Activated T-cell treated with anti-CD3 and anti-CD28 coated beads, Interleukin-2, amount 50 U/mL, for 4 hours (primary cell): Measurements from ENCODE around the gene KREMEN1. TPM values are rescaled to one million over a fixed set of nuclear protein-coding genes. Genes with fewer than 3 reads are reported as not detected.
A peak's percentile ranks its signal among the peaks of the same experiment; 100 is the strongest.
"Not testable (repeated sequence)": the region's sequence is repeated elsewhere in the genome, so short reads cannot be mapped to it uniquely, and the experiment has no call there.

ENCODE experiments used
- ATAC-seq, 2 donors: fragments of 200-7000 bp; cut with Tn5 transposase; one replicate each; pipeline ENCODE4 v1.10.0; 2021
- DNase-seq: peaks from one replicate; pipeline ENCODE4 v3.0.0-alpha.2; 2020
- H3K27me3 Mint-ChIP-seq: one replicate; pipeline ENCODE4 v1.8.0; 2021; ENCODE audit warnings: low read depth, mixed read lengths
- H3K36me3 Mint-ChIP-seq: one replicate; pipeline ENCODE4 v1.8.0; 2022; ENCODE audit warnings: mixed read lengths; ENCODE audit not compliant: insufficient read depth
- H3K4me1 Mint-ChIP-seq: one replicate; pipeline ENCODE4 v1.8.0; 2021; ENCODE audit warnings: low read depth, mixed read lengths
- H3K4me3 Mint-ChIP-seq: one replicate; pipeline ENCODE4 v1.8.0; 2021; ENCODE audit warnings: mild to moderate bottlenecking, moderate library complexity, mixed read lengths
- H3K9me3 Mint-ChIP-seq: one replicate; pipeline ENCODE4 v1.8.0; 2021; ENCODE audit warnings: mixed read lengths
- total RNA-seq, 3 donors: library from RNA; stranded (reverse); gene quantifications; one replicate each; pipeline ENCODE4 v1.2.1, GENCODE V29; 2021

The KREMEN1 gene
- total RNA-seq, result under 1 TPM; 0.03 to 0.33 (median 0.03) TPM

- peaks cover 59% of the 10 kb centered on the region for H3K27me3 Mint-ChIP-seq
- peaks cover 2% of the 10 kb centered on the region for H3K36me3 Mint-ChIP-seq
- H3K9me3 Mint-ChIP-seq, result no peaks in the 10 kb centered on the region
- peak within 1 kb of the TSS; percentile 69 for H3K4me3 Mint-ChIP-seq
- peaks cover 22% of the 10 kb centered on the region for H3K4me1 Mint-ChIP-seq
- ATAC-seq, result peak in 1 of 2 donors; percentile 7
- DNase-seq, result no peak
These were observed at the start of gene KREMEN1 for GRCh38 chr22:29072979-29073617. KREMEN1 (plus strand) TSS chr22:29073035; CDS start chr22:29073131, 96 bp downstream.

DNA sequence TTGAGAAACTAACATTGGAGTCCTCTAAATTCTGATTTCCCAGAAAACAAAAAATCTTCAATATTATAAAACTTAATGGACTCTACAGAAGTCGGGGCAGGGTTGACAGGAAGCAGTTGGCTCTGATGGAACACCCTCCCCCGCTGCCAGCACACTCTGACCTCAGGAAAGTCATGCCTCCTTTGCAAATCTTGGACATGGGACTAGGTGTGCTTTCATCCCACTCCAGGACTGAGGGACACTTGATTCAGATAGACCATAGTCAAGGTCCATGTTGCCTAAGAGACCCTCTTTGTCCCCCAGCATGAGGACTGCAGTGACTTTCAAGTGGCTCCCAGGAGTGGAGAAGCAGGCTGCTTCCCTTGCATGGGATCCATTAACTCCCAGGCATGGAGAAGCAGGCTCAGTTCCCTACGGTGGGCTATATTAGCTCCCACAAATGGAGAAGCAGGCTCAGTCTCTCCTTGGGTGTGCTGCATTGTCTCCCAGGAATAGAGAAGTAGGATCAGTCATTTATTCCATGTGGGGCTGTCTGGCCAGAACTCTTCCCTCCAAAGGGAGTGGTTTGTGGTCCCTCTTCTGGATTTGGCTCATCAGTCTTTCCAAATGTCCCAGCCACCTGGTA lies 49.6 kb upstream of the KREMEN1 start:
- Mint-ChIP-seq H3K9me3 (peaks cover 4% of the 10 kb centered on the region), H3K4me1 (no peaks in the 10 kb centered on the region), H3K36me3 (peaks cover 3% of the 10 kb centered on the region), H3K4me3 (no peak overlapping the region), H3K27me3 (peaks cover 15% of the 10 kb centered on the region)
- ATAC-seq (no peak), DNase-seq (no peak)

DNA sequence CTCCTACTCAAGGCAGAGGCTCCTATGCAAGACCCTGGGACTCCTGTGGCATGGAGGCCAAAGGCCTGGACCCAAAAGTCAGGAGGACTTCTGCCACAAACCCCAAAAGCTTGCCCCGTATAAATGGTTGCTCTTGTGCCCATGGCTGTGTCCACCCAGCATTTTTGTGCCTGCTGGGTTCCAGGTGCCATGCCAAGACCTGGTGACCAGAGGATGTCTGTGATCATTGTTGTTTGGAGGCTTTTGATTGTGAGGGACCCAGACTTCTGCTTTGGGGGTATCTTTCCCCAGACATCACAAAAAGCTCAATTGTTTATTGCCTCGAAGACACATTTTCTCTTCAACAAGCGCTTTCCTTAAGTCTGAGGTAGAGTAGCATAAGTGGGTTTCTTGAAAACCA lies 46.3 kb upstream of the KREMEN1 start:
- peaks cover 36% of the 10 kb centered on the region for H3K27me3 Mint-ChIP-seq
- ATAC-seq, result no peak
- no peak for DNase-seq
- peaks cover 14% of the 10 kb centered on the region for H3K4me1 Mint-ChIP-seq
- H3K9me3 Mint-ChIP-seq, result no peaks in the 10 kb centered on the region
- no peak overlapping the region for H3K4me3 Mint-ChIP-seq
- H3K36me3 Mint-ChIP-seq, result peaks cover 1% of the 10 kb centered on the region

DNA sequence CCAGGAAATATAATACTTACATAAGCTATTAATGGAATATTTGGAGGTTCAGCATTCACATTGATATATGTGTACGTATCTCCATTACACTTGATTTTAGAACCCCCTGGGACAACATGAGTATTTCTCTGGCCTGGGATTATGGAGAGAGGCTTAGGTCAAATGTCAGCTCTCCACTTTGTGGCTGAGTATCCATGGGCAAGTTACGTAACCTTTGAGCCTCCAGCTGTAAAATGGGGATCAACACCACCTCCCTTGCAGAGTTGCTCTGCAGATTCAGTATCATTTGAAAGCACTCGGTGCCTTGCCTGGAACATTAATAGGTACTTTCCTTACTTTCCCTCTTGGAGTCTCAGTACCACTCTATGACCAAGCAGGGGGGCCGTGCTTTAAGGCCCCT lies 44.4 kb upstream of the KREMEN1 start:
- Mint-ChIP-seq H3K27me3 (peaks cover 46% of the 10 kb centered on the region), H3K4me1 (peaks cover 14% of the 10 kb centered on the region), H3K9me3 (no peaks in the 10 kb centered on the region), H3K36me3 (peaks cover 1% of the 10 kb centered on the region), H3K4me3 (no peak overlapping the region)
- DNase-seq (no peak), ATAC-seq (no peak)

DNA sequence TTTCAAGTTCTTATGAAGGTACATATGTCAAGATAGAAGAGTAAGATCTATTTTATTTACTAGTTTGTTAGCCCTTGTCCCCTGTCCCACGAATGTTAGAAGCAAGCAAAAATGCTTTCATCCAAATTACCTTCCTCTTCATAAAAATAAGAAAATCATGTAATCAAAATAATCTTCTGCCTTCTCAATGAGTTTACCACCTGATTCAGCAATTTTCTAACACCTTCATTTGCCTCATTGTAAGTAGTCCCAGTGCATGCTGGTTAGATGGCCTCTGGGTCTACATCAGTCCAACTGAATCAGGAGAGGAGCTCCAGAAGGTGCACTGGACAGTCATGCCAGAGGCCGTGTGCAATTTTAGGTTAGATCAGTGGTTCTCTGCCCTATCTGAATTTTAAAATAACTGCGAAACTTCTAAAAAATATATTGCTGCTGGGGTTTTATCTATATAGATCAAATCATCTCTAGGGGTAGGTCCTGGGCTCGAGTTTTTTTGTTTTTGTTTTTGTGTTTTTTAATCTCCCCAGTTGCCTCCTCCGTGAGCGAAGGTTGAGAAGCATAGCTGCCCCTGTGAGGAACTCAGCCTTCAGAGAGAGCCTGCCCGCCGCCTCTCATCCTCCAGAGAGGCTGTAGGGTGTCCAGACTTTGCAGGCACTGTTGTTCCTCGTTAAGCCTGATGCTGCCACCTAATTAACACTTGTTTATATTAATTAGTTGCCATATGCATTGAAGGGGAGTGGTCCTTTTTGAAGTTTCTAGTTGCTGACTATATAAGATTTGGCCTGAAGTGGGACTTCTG lies 43.4 kb upstream of the KREMEN1 start:
- H3K36me3 Mint-ChIP-seq, result peaks cover 1% of the 10 kb centered on the region
- no peak overlapping the region for H3K4me3 Mint-ChIP-seq
- DNase-seq (no peak), ATAC-seq (no peak)
- peaks cover 47% of the 10 kb centered on the region for H3K27me3 Mint-ChIP-seq
- no peaks in the 10 kb centered on the region for H3K9me3 Mint-ChIP-seq
- H3K4me1 Mint-ChIP-seq, result peaks cover 14% of the 10 kb centered on the region

DNA sequence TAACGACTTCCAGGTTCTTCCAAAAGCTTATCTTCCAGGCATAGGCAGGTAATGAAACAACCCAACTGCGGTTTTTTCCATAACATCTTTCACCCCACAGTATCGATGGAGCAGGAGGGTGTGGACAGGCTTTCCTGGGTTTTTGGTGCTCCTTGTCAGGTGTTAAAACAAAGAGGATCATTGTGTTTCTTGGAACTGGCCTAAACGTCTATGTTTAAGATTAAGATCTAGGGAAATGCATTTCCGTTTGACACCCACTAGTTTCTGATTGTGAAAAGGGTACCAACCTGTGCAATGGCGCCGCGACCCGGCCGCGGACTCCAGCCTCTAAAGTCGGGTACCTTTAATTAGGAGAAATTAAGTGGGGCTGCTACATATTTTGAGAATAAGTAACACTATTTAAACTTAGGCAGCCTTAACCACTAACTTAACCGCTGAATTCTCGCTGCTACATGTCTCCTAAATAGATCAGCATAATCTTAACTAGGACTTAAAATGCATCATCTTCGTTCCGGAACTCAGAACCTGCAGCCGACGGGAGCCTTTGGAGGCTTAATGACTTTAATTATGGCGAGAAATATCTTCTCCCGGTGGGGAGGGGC lies 42.7 kb upstream of the KREMEN1 start:
- ATAC-seq (no peak), DNase-seq (no peak)
- no peaks in the 10 kb centered on the region for H3K9me3 Mint-ChIP-seq
- H3K4me1 Mint-ChIP-seq, result peaks cover 14% of the 10 kb centered on the region
- H3K36me3 Mint-ChIP-seq, result peaks cover 1% of the 10 kb centered on the region
- H3K27me3 Mint-ChIP-seq, result peaks cover 47% of the 10 kb centered on the region
- H3K4me3 Mint-ChIP-seq, result peak overlapping the region; percentile 15

GRCh38 chr22:29030618-29031226 lies 42.1 kb upstream of the KREMEN1 start:
- H3K4me1 Mint-ChIP-seq, result peaks cover 14% of the 10 kb centered on the region
- no peaks in the 10 kb centered on the region for H3K36me3 Mint-ChIP-seq
- H3K4me3 Mint-ChIP-seq, result peak overlapping the region; percentile 15
- ATAC-seq (peak; percentile 18 to 40), DNase-seq (no peak)
- peaks cover 43% of the 10 kb centered on the region for H3K27me3 Mint-ChIP-seq
- no peaks in the 10 kb centered on the region for H3K9me3 Mint-ChIP-seq

DNA sequence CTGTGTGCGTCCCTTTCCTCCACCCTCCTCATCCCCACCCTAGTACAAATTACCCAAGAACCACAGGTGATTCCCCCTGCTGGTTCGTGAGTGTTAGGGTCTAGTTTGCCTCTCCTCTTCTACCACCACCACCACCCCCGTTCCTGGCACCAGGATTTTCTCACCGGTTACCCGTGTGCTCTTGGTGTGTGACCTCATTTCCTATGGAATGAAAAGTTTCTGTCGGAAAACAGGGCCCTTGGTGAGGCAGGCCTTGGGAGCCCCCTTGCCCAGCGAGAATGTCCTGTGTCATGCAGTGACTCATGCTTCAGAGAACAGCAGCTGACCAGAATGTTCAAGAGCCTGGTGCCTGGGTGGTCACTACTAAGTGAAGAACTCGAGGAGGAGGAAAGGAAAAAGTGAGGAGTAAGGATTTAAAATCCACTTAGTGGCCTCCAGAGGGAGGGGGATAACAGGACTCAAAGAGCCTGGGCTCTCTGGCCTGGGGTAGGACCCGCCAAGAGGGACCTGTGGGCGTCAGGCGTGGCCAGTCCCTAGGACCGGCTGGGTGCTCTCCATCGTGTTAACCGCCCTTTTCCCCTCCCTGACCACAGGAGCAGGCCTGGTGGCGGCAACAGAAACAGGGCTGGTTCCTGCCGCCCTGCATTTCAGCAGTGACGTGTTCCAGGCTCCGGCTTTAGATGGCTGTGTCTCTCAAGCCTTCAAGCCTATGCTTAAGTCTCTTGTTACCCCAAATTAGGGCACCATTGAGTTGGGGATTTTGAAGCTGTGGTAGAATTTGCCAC lies 41.4 kb upstream of the KREMEN1 start:
- H3K4me3 Mint-ChIP-seq, result no peak overlapping the region
- no peaks in the 10 kb centered on the region for H3K36me3 Mint-ChIP-seq
- H3K27me3 Mint-ChIP-seq, result peaks cover 43% of the 10 kb centered on the region
- ATAC-seq (peak; percentile 37 to 43), DNase-seq (no peak)
- no peaks in the 10 kb centered on the region for H3K9me3 Mint-ChIP-seq
- peaks cover 14% of the 10 kb centered on the region for H3K4me1 Mint-ChIP-seq

GRCh38 chr22:29032014-29032475 lies 40.8 kb upstream of the KREMEN1 start:
- H3K9me3 Mint-ChIP-seq, result no peaks in the 10 kb centered on the region
- peaks cover 14% of the 10 kb centered on the region for H3K4me1 Mint-ChIP-seq
- DNase-seq (no peak), ATAC-seq (no peak)
- no peaks in the 10 kb centered on the region for H3K36me3 Mint-ChIP-seq
- H3K4me3 Mint-ChIP-seq, result no peak overlapping the region
- H3K27me3 Mint-ChIP-seq, result peaks cover 43% of the 10 kb centered on the region

DNA sequence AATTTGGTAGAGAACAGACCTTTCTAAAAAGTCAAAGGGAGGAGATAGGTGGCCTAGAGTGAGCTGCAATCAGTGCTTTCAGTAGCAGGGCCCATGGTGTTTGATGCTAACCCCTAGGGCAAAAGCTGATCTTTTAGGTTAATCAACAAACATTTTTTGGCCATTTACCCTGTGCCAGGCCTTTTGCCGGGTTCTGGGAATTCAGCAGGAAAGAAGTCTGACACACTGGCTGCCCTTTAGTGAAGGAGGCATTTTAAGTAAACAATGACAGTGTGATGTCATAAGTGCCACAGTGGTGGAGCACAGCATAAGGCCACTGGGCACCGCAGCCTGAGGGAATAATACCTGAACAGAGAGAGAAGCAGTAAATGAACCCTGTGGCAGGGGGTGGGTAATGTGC lies 40.3 kb upstream of the KREMEN1 start:
- Mint-ChIP-seq H3K9me3 (no peaks in the 10 kb centered on the region), H3K4me3 (no peak overlapping the region), H3K36me3 (no peaks in the 10 kb centered on the region), H3K27me3 (peaks cover 41% of the 10 kb centered on the region), H3K4me1 (peaks cover 14% of the 10 kb centered on the region)
- ATAC-seq (no peak), DNase-seq (no peak)

DNA sequence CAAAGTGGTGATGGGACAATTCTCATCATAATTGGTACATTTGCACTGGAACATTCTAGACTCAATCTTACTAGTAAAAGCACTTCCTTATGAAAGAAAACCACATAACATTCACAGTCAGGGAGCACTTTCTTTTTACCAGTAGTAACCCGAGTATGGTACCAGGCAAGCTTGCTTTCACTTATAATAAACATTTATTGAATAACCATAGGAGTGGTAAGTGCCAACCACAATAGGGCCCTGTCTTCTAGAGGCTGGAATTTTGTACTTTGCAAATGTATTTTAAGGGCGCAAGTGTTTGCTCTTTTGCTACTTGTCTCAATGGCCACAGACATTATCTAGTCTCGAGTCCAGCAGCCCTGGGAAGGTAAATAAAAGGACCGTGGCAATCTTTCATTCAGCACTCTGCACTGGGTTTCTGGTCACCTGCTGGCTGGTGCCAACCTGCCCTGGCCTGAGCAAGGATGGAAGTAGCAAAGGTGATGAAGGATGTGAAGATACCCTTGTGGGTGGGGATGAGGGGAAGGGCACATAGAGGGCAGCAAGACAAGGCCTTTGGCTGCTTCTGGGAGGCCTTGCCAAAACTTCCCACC lies 35.4 kb upstream of the KREMEN1 start:
- H3K27me3 Mint-ChIP-seq, result peaks cover 7% of the 10 kb centered on the region
- no peak overlapping the region for H3K4me3 Mint-ChIP-seq
- H3K9me3 Mint-ChIP-seq, result no peaks in the 10 kb centered on the region
- DNase-seq, result no peak
- H3K4me1 Mint-ChIP-seq, result no peaks in the 10 kb centered on the region
- no peaks in the 10 kb centered on the region for H3K36me3 Mint-ChIP-seq
- ATAC-seq, result no peak

DNA sequence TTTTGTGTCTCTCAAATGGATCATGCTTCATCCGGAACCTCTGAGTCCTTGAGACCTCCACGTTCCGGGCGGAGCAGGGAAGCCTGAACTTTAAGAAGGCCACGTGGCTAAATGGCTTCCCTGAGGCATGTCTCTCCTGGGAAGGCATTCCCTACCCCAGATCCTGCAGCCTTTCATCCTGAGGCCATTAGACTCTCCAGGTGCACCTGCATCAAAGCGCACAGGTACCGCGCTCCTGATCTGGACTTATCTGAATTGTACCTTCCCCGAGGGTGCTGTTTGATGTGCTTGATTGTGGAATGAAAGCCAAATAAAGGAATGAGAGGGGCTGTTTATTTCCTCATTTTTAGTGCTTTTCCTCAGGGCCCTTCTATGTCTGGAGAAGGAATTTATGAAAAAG lies 33.7 kb upstream of the KREMEN1 start:
- no peaks in the 10 kb centered on the region for H3K4me1 Mint-ChIP-seq
- H3K27me3 Mint-ChIP-seq, result no peaks in the 10 kb centered on the region
- H3K36me3 Mint-ChIP-seq, result no peaks in the 10 kb centered on the region
- ATAC-seq (no peak), DNase-seq (no peak)
- no peak overlapping the region for H3K4me3 Mint-ChIP-seq
- no peaks in the 10 kb centered on the region for H3K9me3 Mint-ChIP-seq

GRCh38 chr22:29039684-29040083 lies 33.2 kb upstream of the KREMEN1 start:
- not testable (repeated sequence) for H3K4me1 Mint-ChIP-seq, DNase-seq, H3K9me3 Mint-ChIP-seq, ATAC-seq, H3K4me3 Mint-ChIP-seq, H3K27me3 Mint-ChIP-seq, H3K36me3 Mint-ChIP-seq
